Epithelial cell of esophagus (primary cell): ENCODE measurements around the gene URI1.

Source experiments
- DNase-seq: peaks from one replicate; pipeline ENCODE4 v3.0.0; 2010; ENCODE audit warnings: low read depth
- H3K4me3 ChIP-seq: 2 replicates; pipeline ENCODE4 v1.5.1; 2011; ENCODE audit warnings: mild to moderate bottlenecking, low read length, control low read depth
- TF ChIP-seq, protein P1 (sequence below): IDR thresholded peaks from 2 replicates; pipeline ENCODE4 v1.5.1; 2011; ENCODE audit warnings: low read depth, mild to moderate bottlenecking, low read length, control low read depth, inconsistent platforms; ENCODE audit not compliant: insufficient read depth; ENCODE audit errors: missing control alignments

The URI1 gene

DNA sequence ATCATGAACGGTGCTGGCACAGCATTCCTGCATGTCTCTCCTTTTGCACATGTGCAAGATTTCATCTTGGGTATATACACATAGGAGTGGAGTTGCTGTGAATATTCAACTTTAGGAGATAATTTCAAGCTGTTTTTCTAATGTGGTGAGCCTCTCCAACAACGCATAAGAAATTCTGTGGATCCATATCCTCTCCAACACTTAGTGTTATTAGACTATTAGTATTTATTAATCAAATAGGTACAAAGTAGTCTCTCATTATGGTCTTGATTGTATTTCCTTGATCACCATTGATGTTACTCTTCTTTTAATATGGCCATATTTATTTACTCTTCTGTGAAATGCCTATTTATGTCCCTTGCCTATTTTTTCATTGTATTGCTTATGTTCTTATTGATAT lies 114.5 kb downstream of the URI1 start:
- no peak overlapping the region for H3K4me3 ChIP-seq
- DNase-seq, result no peak
- TF ChIP-seq, protein P1, sequence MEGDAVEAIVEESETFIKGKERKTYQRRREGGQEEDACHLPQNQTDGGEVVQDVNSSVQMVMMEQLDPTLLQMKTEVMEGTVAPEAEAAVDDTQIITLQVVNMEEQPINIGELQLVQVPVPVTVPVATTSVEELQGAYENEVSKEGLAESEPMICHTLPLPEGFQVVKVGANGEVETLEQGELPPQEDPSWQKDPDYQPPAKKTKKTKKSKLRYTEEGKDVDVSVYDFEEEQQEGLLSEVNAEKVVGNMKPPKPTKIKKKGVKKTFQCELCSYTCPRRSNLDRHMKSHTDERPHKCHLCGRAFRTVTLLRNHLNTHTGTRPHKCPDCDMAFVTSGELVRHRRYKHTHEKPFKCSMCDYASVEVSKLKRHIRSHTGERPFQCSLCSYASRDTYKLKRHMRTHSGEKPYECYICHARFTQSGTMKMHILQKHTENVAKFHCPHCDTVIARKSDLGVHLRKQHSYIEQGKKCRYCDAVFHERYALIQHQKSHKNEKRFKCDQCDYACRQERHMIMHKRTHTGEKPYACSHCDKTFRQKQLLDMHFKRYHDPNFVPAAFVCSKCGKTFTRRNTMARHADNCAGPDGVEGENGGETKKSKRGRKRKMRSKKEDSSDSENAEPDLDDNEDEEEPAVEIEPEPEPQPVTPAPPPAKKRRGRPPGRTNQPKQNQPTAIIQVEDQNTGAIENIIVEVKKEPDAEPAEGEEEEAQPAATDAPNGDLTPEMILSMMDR, result no peak

DNA sequence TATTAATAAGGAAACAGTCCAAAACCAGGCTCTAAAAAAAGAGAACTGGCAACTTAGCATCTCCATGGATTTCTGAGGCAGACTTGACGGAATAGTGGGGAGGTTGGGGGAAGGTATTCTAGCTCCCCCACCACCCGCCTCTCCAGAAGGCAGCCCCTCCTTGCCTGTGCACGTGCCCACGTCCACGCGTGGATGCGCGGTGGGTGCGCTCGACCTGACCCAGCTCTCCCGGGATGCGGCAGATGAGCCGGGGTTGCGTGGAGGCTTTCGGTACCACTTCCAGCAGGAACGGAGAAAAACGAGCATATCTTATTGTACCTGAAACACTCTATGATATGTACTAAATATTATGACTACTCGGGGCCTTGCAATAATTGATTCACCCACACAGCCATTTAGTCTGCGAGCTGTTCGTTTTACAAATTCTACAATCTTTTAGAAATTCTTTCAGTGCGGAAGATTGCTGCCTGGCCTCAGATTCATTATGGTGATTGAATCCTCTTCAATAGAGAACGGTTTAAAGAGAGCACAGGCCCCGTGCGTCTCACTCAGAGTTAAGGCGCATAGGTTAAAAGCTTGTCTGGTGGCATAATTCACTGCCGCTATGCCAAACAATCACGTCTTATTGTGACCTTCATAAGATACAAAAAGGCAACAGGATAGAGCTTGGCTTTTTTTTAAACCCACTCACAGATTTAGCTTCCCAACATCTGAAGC lies 117.9 kb downstream of the URI1 start:
- no peak for DNase-seq
- TF ChIP-seq, protein P1, result no peak
- H3K4me3 ChIP-seq, result no peak overlapping the region

DNA sequence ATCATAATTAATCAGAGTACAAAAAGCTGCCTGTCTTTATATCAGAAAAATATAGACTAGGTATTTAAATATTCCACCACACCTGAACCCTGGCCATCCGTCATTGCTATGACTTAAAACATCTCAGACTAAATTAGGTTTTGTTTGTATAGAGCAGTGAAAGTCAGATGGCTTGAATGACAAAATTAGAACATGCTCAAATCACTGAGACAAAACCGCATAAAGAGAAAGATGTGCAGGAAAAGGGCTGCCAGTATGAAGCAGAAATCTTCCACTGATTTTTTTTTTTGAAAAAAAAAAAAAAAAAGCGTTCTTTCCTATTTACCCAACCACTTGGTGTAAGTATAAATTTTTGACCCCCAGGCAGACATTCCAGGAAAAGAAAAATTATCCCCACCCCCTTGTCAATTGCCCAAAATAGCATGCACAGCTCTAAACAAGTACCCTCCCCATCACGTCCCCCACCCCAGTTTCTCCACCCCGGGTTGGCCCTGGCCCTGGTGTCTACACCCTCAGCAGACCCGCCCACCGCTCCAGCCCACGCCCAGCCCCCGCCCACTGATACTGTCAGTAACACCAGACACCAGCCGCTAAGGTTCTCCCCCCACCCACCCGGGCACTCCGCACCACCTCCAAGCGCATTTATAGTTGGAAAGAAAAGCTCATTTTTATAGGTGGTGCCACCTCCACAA lies 118.6 kb downstream of the URI1 start:
- TF ChIP-seq, protein P1, result no peak
- no peak overlapping the region for H3K4me3 ChIP-seq
- DNase-seq, result no peak

DNA sequence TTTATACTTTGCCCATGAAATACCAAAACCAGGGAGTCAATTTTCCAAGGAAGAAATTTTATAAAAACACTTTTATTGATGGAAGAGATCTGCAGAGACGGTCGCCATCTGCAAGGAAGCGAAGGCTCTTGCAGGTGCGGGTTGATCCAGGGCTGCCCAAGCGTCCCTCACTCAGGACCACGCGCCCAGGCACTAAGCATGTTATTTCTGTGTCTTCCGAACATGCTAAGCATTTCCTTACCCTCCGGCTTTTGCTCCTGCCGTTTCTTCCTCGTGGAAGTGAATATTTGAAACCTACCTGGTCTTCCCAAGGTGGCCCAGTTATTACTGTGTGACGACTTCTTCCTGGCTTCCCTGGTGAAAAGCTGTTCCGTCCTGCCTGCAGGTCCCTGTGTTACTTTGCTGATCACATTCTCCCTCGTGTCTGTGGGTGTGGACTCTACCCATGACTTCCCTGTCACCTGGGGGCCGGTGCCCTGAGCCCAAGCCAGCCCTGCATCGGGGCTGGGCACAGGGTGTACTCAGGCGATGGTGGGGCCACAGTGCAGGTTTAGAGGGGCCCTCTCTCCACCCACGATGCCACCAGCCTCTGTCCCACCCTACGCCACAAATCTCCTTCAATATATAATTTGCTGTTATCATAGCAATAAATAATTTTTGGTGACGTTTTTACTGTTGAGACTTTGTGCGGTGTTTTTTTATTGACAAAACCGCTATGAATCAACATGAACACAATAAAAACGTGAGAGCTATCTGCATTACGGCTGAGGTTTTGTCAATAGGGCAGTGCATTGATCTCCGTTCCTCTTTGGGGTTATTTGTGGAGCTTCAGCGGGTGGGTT lies 119.4 kb downstream of the URI1 start:
- DNase-seq, result no peak
- no peak overlapping the region for H3K4me3 ChIP-seq
- TF ChIP-seq, protein P1, result no peak

DNA sequence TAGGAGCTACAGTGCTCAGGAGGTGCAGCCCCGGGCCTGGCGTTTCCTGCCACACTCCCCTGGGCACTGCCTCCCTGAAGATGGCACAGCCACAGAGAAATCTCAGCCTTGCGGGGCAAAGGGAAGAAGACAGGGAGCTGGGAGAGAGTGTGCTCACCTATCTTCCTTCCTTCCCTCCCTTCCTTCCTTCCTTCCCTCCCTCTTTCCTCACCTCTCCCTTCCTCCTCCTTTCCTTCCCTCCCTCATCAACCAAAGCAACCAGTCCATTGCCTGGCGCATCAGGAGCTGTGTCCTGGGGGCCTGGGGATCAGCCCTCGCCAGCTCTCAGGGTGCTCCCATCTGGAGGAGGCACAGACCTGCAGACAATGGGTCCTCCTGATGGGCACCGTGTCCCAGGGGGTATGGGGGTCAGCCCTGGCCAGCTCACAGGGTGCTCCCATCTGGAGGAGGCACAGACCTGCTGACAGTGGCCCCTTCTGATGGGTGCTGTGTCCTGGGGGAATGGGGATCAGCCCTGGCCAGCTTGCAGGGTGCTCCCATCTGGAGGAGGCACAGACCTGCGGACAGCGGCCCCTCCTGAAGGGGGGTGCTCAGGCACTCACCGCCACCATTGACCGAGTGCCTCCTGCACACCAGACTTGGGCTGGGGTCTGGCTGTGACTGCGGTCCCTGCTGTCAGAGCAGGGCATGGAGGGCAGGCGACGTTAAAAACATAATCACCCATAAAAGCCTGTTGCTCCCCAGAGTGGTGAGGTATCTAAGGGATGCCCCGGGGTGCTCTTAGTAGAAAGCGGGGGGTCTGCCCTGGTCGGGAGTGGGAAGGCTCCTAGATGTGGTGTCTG lies 120.2 kb downstream of the URI1 start:
- TF ChIP-seq, protein P1, result no peak
- no peak for DNase-seq
- H3K4me3 ChIP-seq, result no peak overlapping the region

DNA sequence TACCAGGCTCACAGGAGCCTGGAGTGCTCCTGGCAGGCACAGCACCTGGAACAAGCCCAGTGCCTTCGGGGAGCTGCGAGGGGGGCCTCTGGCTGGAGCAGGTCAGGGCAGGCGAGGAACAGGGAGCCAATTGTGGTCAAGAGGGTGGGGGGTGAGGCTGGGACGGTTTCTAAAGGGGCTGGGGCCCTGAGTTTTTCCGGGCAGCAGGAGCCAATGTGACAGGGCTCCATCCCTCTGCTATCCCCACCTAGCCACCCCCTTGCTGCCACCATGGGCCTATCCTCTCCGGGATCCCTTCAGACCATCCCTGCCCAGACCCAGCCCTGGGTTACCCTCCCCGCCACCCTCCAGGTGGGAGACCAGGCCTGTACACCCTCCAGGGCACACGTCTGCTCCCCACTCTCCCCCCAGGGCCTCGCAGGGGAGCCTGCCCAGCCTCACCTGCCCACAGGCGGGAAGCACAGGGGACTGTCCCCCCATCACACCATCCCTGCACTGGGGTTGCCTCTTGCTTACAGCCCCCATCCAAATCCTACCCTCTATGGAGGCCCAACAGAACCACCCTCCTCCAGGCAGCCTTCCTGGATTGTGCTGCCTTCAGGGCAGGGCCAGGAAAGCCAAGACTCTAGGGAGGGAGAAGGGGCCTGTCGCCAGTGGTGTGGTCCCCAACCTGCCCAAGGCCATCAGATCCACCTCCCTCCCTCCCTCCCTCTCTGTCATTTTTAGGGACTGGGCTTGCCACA lies 121.0 kb downstream of the URI1 start:
- TF ChIP-seq, protein P1, result no peak
- no peak overlapping the region for H3K4me3 ChIP-seq
- no peak for DNase-seq
